PFSK-1 (cell line): ENCODE measurements around the gene MEMO1.

ENCODE experiments used
- FOXP2 ChIP-seq: optimal IDR thresholded peaks from 2 replicates; pipeline ENCODE3; 2011; ENCODE audit warnings: borderline replicate concordance, control low read depth, inconsistent platforms; ENCODE audit not compliant: insufficient read depth; ENCODE audit errors: extremely low read length, extremely low read depth
- POLR2AphosphoS5 ChIP-seq: IDR thresholded peaks from 2 replicates; pipeline ENCODE4 v1.6.1; 2012; ENCODE audit warnings: low read depth, mild to moderate bottlenecking, control low read depth, low read length, moderate library complexity
- SIN3A ChIP-seq: IDR thresholded peaks from 2 replicates; pipeline ENCODE4 v1.6.1; 2012; ENCODE audit warnings: mild to moderate bottlenecking, low read length, moderate library complexity, borderline replicate concordance; ENCODE audit not compliant: insufficient read depth
- TAF1 ChIP-seq: IDR thresholded peaks from 2 replicates; pipeline ENCODE4 v1.6.1; 2012; ENCODE audit warnings: low read length, control low read depth, borderline replicate concordance; ENCODE audit not compliant: insufficient read depth
- TF ChIP-seq, protein P1 (sequence below), 2 experiments: IDR thresholded peaks; 2 replicates each; pipeline versions ENCODE4 v1.6.1 to v1.8.0; 2011 to 2012; ENCODE audit warnings: low read depth in 2 of 2, low read length in 2 of 2, control low read depth in 1 of 2, inconsistent platforms in 1 of 2, mild to moderate bottlenecking in 1 of 2, moderate library complexity in 1 of 2; ENCODE audit not compliant: insufficient read depth in 1 of 2

Gene MEMO1

DNA sequence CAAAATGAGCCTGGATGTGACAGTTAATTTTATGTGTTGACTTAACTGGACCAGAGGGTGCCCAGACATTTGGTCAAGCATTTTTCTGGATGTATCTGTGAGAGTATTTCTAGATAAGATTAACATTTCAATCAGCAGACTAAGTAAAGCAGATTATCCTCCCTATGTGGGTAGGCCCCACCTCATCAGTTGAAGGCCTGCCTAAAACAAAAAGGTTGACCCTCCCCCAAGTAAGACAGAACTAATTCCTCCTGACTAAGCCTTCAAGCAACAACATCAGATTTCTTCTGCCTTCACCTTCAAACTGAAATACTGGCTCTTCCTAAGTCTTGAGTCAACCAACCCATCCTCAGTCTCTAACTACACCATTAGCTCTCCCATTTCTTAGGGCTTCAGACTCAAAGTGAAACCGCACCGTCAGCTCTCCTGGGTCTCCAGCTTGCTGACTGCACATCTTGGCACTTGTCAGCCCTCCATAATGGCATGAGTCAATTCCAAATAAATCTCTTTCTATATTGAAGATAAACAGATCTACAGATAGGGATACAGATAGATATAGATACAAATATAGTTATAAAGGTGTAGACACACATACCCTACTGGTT lies 47.9 kb downstream of the MEMO1 start:
- TF ChIP-seq TAF1 (no peak), FOXP2 (no peak), SIN3A (no peak), POLR2AphosphoS5 (no peak)
- TF ChIP-seq, protein P1, sequence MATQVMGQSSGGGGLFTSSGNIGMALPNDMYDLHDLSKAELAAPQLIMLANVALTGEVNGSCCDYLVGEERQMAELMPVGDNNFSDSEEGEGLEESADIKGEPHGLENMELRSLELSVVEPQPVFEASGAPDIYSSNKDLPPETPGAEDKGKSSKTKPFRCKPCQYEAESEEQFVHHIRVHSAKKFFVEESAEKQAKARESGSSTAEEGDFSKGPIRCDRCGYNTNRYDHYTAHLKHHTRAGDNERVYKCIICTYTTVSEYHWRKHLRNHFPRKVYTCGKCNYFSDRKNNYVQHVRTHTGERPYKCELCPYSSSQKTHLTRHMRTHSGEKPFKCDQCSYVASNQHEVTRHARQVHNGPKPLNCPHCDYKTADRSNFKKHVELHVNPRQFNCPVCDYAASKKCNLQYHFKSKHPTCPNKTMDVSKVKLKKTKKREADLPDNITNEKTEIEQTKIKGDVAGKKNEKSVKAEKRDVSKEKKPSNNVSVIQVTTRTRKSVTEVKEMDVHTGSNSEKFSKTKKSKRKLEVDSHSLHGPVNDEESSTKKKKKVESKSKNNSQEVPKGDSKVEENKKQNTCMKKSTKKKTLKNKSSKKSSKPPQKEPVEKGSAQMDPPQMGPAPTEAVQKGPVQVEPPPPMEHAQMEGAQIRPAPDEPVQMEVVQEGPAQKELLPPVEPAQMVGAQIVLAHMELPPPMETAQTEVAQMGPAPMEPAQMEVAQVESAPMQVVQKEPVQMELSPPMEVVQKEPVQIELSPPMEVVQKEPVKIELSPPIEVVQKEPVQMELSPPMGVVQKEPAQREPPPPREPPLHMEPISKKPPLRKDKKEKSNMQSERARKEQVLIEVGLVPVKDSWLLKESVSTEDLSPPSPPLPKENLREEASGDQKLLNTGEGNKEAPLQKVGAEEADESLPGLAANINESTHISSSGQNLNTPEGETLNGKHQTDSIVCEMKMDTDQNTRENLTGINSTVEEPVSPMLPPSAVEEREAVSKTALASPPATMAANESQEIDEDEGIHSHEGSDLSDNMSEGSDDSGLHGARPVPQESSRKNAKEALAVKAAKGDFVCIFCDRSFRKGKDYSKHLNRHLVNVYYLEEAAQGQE (IDR thresholded peaks at IDR 0.05; ENCODE audit: insufficient read depth in 1 of 2, low read depth in 2 of 2, low read length in 2 of 2) = no peak

DNA sequence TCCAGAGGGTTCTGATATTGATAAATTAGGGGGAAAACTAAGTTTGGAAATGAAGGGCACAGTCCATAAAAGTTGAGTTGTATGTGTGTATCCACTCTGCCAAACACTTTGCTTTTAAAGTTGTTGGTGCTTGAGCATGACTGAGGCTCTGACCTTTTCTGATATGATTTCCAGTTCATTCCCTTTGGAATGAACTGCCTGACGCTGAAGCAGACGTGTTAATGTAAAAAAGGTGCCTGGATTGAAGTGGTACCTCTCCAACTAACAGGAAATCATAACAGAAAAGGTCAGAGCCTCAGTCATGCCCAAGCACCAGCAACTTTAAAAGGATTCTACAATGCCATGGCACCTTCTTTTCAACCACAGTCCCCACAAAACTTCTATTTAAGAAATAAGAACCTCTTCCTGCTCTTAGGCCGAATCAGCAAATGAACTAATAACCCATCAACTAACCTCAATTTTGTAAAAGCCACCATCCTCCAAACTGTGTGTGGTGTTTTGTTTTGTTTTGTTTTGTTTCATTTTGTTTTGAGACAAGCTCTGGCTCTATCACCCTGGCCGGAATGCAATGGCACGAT lies 52.6 kb downstream of the MEMO1 start:
- TF ChIP-seq SIN3A = no peak
- TF ChIP-seq, protein P1 (IDR thresholded peaks at IDR 0.05; ENCODE audit: insufficient read depth in 1 of 2, low read depth in 2 of 2, low read length in 2 of 2) = no peak
- TF ChIP-seq TAF1 = no peak
- TF ChIP-seq POLR2AphosphoS5 = no peak
- TF ChIP-seq FOXP2 = no peak

DNA sequence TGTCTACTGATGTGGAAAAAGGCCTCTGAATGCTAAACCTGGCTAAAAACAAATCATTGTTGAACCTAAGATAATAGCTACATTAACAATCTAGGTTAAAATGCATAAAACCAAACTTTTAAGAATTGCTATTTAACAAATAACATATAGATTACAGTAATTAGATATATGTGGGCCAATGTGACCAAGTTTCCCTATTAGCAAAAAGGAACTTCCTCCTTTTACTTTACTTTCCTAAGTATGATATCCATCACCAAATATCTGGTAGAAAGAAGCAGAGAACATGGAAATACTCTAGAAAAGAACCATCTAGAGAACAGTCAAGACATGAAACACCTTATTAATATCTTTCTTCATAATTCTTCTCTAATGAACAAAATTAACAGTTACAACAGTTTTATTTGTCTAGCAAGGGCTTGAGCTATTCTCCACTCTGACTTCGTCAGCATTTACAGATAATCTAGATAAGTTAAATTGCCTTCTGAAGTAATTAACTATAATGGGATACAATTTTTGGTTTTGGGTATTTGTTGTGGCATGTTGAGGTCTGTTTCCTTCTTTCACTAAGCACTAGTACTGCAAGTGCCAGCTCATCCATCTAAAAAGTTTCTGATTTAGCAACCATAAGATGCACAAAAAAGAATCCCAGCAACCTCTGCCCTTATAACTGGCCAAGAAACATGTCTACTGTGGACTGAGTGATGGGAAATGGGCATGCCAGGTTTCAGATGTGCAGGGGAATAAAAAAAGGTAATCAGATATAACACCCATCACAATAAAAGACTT lies 53.3 kb downstream of the MEMO1 start:
- TF ChIP-seq TAF1 (no peak), POLR2AphosphoS5 (no peak), FOXP2 (no peak), SIN3A (no peak)
- TF ChIP-seq, protein P1 (IDR thresholded peaks at IDR 0.05; ENCODE audit: insufficient read depth in 1 of 2, low read depth in 2 of 2, low read length in 2 of 2) = no peak

DNA sequence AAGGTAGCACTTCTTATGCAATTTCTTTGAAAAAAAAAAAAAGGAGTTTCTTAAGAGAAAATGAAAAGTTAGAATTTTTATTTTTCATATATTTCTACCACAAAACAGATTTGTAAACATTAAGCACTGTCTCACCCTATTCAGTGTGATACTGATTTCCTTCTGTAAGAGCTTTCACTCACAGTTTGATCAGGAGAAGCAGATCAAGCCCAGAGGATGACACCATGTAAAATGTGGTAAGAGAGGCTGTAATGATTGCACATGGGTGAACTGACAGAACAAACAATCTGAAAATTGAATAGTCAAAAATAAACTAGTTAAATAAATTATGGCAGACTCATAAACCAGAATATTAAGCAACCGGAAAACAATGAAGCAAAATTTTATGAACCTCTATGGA lies 54.5 kb downstream of the MEMO1 start:
- TF ChIP-seq SIN3A (no peak), TAF1 (no peak), FOXP2 (no peak), POLR2AphosphoS5 (no peak)
- TF ChIP-seq, protein P1 (IDR thresholded peaks at IDR 0.05; ENCODE audit: insufficient read depth in 1 of 2, low read depth in 2 of 2, low read length in 2 of 2) = no peak
